DMS 273 (cell line): ENCODE results near the gene TAOK1.
"Not testable (repeated sequence)": the region's sequence is repeated elsewhere in the genome, so short reads cannot be mapped to it uniquely, and the experiment has no call there.

Experiments used
- DNase-seq: peaks from one replicate; lab custom pipeline; 2025; ENCODE audit not compliant: unreplicated experiment; lab: John Stamatoyannopoulos, UW

Gene TAOK1

GRCh38 chr17:29533976-29534375, 143.8 kb downstream of the TAOK1 start:
- no peak for DNase-seq

GRCh38 chr17:29544066-29544465, 153.9 kb downstream of the TAOK1 start:
- DNase-seq: no peak

GRCh38 chr17:29546085-29546484, 155.9 kb downstream of the TAOK1 start:
- DNase-seq: no peak

- DNase-seq: no peak
These were observed 156.7 kb downstream of the TAOK1 start for GRCh38 chr17:29546830-29547229.

- DNase-seq: peak; percentile 36
These were observed 159.2 kb downstream of the TAOK1 start for GRCh38 chr17:29549177-29549923.

GRCh38 chr17:29555840-29556239, 165.7 kb downstream of the TAOK1 start:
- no peak for DNase-seq

- peak; percentile 21 for DNase-seq
These were observed 167.0 kb downstream of the TAOK1 start for GRCh38 chr17:29557085-29557738.

- no peak for DNase-seq
These were observed 167.6 kb downstream of the TAOK1 start for GRCh38 chr17:29557739-29558116.

GRCh38 chr17:29558139-29558538, 168.0 kb downstream of the TAOK1 start:
- not testable (repeated sequence) for DNase-seq

GRCh38 chr17:29559640-29560039, 169.5 kb downstream of the TAOK1 start:
- no peak for DNase-seq

GRCh38 chr17:29560316-29560715, 170.2 kb downstream of the TAOK1 start:
- peak; percentile 97 for DNase-seq

GRCh38 chr17:29561554-29562517, 171.7 kb downstream of the TAOK1 start:
- no peak for DNase-seq

- DNase-seq: no peak
These were observed 172.5 kb downstream of the TAOK1 start for GRCh38 chr17:29562615-29563014.

GRCh38 chr17:29563816-29564215, 173.7 kb downstream of the TAOK1 start:
- DNase-seq: no peak

- DNase-seq: no peak
These were observed 175.7 kb downstream of the TAOK1 start for GRCh38 chr17:29565643-29566472.

- DNase-seq: peak; percentile 89
These were observed 176.5 kb downstream of the TAOK1 start, which contains the start of gene ABHD15 for GRCh38 chr17:29566473-29567303. Gene ABHD15 (minus strand): TSS chr17:29567037. CDS start chr17:29566966, 71 bp downstream.

GRCh38 chr17:29567304-29567553, 177.1 kb downstream of the TAOK1 start:
- DNase-seq: no peak

GRCh38 chr17:29567554-29568330, 177.6 kb downstream of the TAOK1 start:
- DNase-seq: peak; percentile 86
